GM06990 (cell line): ENCODE data around the gene TICAM2.

Experiments
- DNase-seq: peaks from one replicate; pipeline ENCODE4 v3.0.0-alpha.2; 2011; ENCODE audit not compliant: insufficient read length; ENCODE audit errors: extremely low read depth
- H3K27me3 ChIP-seq: replicated peaks from 2 replicates; pipeline ENCODE4 v1.6.0; 2011; ENCODE audit warnings: low read length; ENCODE audit not compliant: control insufficient read depth, insufficient read depth
- H3K36me3 ChIP-seq: 2 replicates; pipeline ENCODE4 v1.5.1; 2011; ENCODE audit warnings: low read length; ENCODE audit not compliant: control insufficient read depth, insufficient read depth
- H3K4me3 ChIP-seq: replicated peaks from 2 replicates; pipeline ENCODE4 v1.5.1; 2011; ENCODE audit warnings: low read depth, mild to moderate bottlenecking, control low read depth, low read length
- TF ChIP-seq, protein P1 (sequence below): IDR thresholded peaks from 2 replicates; pipeline ENCODE4 v1.5.1; 2011; ENCODE audit warnings: low read length, control low read depth, mild to moderate bottlenecking, inconsistent platforms; ENCODE audit not compliant: insufficient read depth, poor library complexity, severe bottlenecking

TICAM2 gene

DNA sequence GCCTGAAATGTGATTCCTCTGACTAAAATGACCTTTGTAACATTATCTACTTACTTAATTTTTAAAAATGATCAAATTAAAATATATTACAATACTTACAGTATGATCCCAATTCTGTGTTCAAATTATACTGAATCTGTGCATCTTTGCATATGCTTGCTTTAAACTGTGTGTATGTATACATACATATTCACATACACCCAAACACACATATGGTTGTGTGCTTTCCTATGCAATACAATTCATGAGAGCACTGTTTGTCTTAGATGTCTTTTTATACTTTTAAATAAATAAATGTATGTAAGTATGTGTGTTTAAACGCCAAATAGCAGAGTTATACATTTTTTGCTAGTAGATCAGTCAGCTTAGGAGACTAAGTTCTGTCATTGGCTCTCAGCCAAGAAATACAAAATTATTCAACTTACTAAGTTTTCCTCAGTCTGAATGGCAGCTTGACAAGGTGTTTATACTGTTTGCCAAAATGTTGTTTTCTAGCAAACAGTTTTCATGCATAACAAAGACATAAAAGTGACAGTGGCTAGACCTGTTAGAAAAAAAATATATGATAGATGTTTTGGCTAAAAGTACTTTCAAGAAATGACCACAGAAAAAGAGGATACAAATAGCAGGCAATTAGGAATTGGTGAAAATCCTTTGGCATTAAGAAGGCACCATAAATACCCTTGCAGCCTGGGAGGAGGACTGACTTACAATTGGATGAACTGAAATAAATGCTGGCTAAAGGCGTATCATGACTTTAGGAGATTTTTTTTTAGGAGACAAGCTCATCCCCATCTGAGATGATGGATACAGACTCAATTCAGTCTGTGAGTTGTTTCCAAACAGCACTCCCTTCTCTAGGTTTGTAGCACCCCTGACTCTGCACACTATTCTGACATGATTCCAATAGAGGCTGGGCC is 7.9 kb downstream of the TICAM2 start:
- TF ChIP-seq, protein P1, sequence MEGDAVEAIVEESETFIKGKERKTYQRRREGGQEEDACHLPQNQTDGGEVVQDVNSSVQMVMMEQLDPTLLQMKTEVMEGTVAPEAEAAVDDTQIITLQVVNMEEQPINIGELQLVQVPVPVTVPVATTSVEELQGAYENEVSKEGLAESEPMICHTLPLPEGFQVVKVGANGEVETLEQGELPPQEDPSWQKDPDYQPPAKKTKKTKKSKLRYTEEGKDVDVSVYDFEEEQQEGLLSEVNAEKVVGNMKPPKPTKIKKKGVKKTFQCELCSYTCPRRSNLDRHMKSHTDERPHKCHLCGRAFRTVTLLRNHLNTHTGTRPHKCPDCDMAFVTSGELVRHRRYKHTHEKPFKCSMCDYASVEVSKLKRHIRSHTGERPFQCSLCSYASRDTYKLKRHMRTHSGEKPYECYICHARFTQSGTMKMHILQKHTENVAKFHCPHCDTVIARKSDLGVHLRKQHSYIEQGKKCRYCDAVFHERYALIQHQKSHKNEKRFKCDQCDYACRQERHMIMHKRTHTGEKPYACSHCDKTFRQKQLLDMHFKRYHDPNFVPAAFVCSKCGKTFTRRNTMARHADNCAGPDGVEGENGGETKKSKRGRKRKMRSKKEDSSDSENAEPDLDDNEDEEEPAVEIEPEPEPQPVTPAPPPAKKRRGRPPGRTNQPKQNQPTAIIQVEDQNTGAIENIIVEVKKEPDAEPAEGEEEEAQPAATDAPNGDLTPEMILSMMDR, result no peak
- no peak for DNase-seq
- H3K4me3 ChIP-seq, result no peak overlapping the region
- H3K36me3 ChIP-seq, result no peaks in the 10 kb centered on the region
- no peaks in the 10 kb centered on the region for H3K27me3 ChIP-seq

DNA sequence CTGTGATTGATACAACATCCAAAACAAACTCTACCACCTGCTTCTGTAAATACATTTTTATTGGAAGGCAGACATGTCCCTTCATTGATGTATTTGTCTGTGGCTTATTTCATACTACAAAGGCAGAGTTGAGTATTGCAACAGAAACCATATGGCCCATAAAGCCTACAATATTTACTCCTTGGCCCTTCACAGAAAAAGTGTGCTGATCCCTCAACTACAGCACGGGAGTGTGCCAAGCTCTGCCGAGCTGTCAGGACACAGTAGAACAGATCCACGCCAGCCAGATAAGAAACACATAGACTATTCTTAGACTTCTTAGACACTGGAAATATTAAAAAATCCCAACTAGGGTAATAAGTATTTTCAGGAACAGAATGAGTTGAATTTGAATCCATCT is 13.2 kb downstream of the TICAM2 start:
- TF ChIP-seq, protein P1, result no peak
- H3K4me3 ChIP-seq, result no peak overlapping the region
- H3K36me3 ChIP-seq, result no peaks in the 10 kb centered on the region
- DNase-seq, result no peak
- H3K27me3 ChIP-seq, result no peaks in the 10 kb centered on the region

DNA sequence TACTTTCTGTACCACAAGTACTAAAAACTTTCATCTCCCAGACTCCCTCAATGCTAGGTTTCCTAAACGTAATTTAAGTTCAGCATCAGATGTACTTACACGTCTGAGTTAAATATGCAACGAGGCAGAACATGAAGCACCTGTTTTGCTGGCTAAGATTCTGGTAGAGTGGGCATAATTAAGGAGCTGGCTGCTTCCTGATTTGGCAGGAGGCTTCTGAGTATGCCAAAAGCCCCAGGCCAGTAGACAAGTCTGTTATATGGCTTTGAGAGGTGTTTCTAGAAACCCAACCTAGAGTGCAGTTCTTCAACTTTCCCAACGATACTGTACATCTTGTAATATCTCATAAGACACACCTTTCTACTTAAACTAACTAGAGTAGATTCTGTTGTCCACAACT is 13.6 kb downstream of the TICAM2 start:
- Histone ChIP-seq H3K4me3 (no peak overlapping the region), H3K36me3 (no peaks in the 10 kb centered on the region), H3K27me3 (no peaks in the 10 kb centered on the region)
- no peak for DNase-seq
- TF ChIP-seq, protein P1, result no peak

DNA sequence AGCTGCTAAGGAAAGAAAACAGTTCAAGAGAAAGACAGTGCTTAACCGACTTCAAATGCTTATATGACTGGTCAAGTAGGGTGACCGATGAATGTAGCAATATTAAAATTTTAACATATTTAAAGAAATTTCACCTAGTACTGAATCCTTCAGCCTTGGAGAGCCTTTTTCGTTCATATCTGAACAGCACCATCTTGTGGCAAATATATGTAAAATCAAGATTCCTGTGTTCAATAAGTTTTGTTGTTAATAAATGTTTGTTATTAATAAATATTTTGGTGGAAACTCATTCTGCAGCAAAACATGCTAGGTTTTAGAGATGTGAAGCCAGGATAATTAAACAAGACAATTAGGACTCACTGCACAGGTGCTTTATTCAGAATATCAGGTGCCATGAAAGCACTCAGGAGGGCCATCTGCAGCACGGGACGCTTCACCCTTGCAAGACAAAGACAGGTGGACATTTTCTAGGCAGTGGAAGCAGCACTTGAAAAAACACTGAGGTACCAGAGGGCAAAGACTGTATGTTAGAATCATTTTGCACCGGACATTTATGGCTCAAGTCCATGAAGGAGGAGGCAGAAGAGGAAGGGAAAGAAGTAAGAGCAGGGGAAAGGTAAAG is 15.6 kb downstream of the TICAM2 start:
- Histone ChIP-seq H3K4me3 (no peak overlapping the region), H3K36me3 (no peaks in the 10 kb centered on the region), H3K27me3 (no peaks in the 10 kb centered on the region)
- TF ChIP-seq, protein P1, result peak; percentile 35
- DNase-seq, result no peak

DNA sequence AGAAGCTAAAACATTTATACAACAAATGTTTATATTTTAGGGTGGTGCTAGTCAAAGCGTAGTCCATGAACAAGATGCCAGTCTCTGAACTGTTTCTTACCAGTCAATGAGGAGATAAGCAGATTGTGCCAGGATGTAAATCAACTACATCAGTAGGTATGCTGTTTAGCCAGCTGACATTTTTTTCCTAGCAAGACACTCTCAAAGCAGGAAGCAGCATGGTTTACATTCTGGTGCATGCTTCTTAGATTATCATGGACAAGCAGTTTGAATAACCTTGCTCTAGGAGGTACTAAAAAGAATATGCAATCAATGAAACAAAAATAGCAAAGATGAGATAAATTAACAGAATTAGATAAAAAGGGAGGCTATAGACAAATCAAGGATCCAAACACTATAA is 17.0 kb downstream of the TICAM2 start:
- no peak for DNase-seq
- no peaks in the 10 kb centered on the region for H3K36me3 ChIP-seq
- no peaks in the 10 kb centered on the region for H3K27me3 ChIP-seq
- no peak overlapping the region for H3K4me3 ChIP-seq
- TF ChIP-seq, protein P1, result no peak
